Measurements from ENCODE around the gene BLID. TPM values are rescaled to one million over a fixed set of nuclear protein-coding genes. Genes with fewer than 3 reads are reported as not detected.

The BLID gene
- total RNA-seq, 1 donor from 2014 or later = not detected

DNA sequence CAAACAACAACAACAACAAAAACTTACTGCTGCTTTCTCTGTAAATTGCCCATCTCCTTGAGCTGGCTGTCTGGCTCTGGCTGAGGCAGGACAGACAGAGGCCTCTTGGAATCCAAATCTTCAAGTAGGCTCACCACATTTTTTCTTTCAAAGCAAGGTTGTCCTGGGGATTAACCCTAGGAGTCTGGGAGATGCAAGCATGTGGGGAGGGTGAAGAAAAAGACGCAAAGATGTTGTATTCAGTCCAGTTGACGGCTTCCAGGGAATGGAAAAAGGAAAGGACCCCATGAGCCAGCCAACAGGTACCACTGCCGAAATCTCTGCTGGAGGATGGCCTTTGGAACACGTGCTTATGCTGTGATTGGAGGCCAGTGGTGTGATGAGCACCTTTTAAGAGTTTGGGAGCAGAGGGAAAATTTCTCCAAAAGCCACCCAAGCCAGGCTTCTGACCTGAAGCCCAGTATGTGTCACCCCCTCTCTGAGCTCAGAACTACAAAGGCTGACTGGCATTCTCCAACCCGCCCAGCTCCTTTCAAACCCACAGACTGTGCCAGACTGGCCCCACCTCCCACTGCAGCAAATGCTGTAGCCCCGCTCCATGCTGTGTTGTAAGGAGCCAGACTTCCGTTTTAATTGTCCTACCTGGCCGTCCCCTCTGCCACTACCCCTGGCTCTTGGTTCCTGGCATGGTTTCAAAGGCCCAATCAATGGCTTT, 10.8 kb downstream of the BLID start:
- DNase-seq (ENCODE audit: low read depth) = no peak

DNA sequence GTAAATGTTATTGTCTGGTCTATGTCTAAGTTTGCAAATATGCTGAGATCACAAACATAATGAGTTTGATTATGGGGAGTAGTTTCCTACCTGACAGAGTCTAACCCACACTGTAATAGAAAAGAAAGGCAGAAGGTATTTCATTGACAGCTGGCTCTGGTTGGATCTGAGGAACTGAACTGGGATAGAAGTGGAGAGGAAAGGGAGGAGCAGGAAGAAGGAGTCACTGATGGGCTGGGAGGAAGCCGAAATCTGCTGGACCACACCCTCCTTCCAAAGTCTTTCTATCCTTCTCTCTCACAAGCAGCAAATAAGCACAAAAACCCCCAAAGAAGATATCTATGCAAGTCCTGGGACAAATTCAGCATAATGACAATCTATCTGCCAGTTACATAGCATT, 11.7 kb downstream of the BLID start:
- no peak for DNase-seq (ENCODE audit: low read depth)

DNA sequence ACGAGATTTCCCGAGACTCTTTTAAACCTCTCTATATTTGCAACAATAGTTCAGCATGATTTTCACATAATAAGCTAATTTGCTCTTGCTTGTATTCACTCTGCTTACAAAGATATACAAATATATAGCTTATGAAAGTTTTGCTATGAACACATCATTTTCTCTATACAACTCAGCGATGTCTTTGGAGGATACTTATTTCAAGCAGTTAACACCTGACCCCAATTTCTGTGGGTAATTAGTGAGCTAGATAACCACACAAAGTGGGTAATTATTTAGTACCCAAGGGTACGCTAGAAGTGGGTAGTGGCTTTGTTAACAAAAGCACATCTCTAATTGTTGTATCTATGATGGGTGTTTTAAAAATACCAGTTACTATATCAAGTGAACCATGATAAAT, 12.3 kb downstream of the BLID start:
- no peak for DNase-seq (ENCODE audit: low read depth)

DNA sequence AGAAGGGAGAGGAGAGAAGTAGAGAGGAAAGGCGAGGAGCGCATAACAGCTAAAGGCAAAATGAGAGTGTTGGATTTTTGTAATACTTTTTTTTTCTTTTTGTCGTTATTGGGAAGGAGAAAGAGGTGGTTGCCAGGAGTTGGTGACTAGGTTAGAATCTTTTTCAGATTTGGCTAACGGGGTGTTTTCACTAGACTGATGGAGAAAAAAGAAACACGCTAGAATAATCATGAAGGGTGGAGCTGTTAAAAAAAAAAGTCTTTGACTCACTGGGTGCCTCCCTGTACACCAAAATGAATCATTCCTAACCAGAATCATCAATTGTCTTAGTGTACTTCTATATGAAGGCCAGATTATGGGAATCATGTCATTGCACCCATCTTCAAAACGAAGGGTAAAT, 12.7 kb downstream of the BLID start:
- no peak for DNase-seq (ENCODE audit: low read depth)

DNA sequence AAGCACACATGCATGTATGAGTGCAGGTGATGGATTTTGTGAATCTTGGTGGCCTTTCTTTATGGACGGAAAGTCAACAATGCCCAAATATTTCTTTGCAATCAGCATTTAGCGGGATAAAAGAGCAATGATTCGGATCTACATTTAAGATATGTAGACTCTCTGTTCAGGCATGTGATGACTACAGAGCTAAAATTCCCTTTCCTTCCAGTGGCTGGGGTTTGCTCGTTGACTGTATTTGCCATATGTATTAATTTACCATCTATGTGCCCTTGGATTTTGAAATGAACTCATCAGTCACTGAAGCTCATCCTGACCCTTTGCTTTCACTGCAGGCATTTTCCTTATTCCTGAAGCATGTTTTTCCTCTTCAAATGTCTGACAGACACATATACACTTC, 13.6 kb downstream of the BLID start:
- no peak for DNase-seq (ENCODE audit: low read depth)

DNA sequence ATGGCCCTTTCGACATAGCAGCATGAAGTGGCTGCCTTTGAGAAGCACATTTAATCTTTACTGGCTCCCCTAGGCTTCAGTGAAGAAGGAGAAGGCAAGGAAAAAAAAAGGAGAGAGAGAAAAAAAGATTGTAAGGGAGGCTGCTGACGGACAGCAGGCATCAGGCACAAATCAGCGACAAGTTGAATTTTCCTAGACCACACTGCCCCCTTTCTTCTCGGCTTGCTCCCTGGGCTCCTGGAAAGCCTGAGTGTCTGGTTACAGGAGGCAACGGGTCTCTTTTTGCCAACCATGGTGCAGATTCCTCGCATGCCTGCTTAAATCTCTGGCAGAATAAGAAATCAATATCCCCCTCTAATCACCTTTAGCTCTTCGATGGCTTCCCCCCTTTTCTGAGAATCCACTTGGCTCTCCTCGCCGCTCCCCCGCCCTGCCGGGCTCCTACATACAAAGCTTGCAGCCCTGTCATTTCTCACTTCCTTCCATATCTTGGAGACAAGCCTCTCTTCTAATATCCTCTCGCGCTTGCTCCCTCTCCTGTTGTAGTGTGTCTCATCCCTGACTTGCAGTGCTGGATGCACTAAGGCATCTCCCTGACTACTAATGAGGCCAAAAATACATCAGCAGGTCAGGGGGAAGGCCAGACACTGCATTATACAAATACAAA, 14.3 kb downstream of the BLID start:
- peak; percentile 56 for DNase-seq (ENCODE audit: low read depth)

DNA sequence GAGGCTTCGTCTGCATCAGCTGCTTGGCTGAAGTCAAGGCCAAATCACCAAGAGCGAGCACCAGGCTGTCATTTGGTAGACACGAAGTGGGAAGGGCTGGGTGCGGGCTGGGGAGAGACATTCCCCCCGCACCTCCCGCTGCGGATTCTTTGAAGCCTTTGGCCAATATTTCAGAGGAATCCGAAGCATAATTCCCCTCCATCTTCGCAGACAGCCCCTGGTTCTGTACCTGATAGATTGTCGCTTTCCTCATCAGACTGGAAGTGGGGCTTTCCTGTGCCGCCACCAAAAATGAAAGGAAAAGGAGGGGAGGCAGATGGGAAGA, 15.3 kb downstream of the BLID start:
- DNase-seq (ENCODE audit: low read depth) = no peak

DNA sequence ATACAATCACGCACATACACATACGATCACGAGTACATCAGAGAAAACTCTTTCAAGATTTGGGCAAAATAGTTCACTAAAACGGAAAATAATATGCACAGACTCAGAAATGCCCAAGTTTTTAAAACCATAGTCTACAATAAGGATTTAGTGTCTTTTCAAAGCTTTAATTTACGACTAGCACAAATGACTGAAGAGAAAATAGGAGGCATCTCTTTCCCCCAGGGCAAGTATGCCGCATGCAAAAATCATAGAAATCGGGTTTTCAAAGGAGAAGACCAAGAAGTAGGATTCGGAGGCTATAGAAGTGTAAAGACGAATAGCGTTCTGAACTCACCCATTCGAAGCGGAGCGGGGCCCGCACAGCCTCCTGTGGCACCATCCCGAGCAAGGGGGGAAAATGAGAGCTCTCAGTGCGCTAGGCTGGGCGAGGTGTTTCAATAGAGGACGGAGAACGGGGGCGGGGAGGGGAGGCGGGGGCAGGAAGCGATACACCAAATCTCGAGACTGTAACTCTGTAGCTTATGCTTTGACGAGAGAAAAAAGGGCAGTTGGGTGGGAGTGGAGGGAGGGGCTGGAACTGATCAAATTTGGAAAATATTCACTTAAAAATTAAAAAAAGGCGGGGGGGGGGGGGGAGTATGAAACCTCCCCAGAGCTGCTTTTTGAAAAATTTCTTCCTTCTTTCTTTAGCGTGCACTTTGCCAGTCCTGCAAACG, 15.8 kb downstream of the BLID start:
- DNase-seq (ENCODE audit: low read depth) = no peak

DNA sequence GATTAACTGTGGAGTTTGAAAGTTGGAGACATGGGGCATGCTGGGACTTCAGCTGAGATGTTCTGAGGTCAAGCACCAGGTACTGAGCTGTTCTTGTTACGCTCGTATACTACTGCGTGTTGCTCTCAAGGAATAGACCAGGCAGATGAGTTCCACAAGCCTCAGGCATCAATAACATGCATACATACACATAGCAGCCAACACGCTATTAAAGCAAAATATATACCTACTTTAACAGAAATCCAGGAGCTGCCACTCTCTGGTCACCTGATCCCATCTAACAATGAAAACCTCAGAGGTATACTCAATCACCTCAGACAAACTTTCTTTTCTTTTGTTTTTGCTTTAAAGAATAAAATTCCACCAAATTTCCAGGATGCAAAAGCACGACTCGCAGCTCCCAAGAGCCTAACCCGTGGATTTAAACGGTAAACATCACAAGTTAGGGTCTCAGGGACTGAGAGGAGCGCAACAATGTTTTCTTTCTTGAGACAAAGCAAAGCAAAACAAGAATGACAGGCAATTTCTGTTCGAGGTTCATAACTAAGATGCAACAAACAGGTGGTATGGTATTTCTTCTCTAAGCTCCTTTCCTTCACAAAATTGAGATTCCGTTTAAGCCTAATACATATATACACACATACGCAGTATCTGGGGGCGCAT, 16.5 kb downstream of the BLID start:
- no peak for DNase-seq (ENCODE audit: low read depth)

DNA sequence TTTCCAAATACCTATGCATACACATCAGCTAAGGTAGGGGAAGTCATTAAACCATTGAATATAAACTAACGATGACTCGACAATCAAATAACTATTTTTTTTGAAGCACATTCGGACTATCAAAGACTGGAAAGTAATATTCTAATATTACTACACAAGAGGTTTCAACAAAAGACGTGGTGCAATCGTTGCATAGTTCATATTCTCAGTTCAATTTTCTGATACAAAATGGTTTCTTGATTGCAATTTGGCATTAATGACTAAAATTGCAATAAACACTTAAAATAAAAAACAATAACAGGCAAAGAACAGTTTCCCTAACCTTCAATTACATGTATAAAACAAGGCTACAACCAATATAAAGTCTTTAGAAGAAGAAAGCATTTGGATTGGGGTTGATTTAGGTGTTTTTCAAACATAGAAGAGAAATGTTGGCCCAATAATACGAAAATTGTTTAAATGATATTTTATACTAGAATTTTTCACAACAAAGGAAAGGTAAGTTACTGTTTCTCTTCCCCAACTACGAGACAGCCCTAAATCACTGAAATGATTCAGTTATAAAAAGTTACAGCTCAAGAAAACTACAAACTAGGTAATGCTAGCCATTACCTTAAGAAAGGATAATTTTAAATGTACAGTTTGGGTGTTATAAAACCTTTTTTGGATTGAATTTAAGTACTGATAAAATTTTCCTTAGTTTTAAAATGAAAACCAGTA, 17.6 kb downstream of the BLID start:
- DNase-seq (ENCODE audit: low read depth) = no peak

DNA sequence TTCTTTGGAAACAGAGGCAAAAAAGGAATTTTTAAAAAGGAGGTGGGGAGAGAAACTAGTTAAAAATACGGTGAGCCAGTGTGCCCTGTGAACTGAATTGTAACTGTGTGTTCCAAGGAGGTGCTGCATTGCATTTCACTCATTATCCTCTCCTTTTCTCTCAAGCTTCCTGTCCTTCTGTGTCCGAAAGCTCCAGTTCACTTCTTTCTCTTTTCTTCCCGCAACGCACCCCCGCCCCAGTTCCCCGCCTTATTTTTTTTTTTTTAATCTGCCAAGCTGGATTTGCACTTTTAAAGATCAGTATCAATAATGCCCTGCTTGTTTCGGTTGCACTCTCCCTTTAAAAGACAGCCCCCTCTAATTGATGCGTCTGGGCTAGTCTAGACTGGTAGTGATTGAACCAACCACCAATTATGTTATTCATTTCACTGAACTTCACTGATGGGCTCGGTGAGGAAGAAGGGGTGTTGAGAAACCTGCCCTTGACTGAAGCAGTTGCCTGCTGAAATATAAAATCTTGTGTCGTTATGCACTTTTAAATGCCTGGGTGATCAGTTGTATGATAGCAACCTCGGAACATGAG, 18.5 kb downstream of the BLID start:
- DNase-seq (ENCODE audit: low read depth) = no peak

DNA sequence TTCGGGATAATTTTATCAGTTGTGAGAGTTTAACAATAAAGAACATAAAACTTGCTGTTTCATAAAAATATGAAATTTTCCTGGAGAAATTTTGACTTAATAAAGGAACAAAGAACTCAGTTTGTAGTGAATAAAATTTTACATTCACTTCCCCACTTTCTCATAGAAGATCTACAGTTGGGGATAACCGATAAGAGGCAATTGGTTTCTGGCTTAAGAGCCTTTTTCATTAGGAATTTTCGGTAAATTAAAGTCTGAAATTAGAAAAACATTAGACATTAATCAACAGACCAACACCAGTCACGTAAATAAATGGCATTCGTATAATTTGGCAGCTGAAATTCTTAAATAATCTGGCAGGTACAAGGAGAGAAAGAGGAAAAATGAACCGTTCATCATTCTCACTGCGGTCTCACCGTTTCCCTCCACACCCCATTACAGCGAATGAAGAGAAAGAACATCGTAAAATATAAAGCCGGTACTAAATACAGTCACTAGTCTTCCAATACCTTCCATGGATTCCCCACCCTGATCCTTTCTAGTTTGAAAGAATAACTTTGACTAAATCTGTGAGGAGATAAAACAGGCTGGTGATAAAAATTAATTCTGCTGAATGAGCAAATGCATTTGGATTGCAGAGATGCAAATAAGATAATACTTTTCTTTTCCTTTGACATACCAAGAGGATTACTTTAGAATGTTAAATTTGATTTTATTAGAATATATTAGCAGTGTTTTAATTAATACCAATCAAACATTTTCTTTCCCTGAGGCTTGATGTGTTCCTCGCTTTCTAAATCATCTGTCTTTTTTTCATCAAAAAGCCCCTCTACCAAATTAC, 19.5 kb downstream of the BLID start:
- no peak for DNase-seq (ENCODE audit: low read depth)

DNA sequence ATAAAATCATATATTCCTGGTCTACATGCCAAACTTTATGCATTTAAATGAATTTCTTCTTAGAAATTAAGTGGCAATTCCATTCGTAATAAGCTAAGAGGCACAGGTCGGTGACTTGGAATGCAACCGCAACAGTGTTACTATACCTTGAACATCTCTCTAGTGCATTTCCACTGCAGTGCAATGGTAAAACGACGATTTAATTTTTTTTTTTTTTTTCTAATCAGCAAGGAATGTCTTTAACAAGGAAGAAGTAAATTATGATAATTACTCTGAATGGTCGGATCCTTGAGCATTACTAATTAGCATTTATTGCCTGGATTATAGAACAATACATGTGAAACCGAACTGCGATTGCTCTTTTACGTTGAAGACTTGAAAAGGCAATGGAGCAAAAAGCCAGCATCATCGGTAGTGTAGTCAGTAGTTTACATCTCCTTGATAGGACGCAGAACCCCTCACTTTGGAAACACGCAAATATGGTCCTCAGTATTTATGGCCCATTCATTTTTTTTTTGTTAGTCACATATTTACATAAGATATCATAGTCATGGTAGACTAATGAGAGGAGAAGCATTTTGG, 20.2 kb downstream of the BLID start:
- DNase-seq (ENCODE audit: low read depth) = no peak

DNA sequence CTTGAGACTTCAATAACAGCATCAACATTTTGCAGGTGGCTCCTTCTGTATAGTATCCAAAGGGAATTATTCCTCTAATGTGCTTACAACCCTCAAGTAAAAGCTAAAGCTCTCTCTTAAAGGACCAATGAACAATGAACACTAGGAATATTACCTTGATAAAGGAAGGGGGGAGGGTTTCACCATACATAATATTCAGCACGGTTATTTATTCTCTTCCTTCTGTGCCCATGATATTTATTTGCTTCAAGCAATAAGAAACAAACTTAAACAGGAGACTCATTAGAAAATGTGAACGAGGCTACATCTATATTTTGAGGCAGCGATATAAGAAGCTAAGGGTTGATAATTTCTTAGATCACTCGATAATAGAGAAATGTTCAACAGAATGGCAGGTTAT, 21.2 kb downstream of the BLID start:
- DNase-seq (ENCODE audit: low read depth) = no peak

DNA sequence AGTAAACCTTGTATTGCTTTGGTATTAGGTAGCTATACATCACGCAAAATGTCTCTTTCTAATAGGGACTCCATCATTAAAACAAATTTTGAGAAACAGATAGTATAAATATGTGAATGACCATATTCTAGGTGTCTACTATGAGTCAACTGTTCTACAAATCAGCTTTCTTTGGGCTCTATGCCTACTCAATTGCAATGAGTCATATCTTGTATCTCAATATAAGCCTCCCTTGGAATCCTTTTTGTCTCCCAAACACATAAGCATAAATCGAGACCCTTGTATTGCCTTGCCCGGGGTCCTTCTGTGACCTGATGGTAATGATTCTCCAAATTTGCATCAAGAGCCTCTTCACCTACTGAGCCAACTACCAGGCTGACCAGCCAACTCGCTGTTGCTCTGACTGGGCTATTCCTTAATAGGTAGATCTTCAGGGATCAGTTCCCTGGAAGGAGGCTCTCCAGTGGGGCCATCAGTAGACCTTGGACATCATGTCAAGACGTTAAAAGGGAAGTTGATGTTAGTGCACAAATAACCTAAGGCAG, 22.2 kb downstream of the BLID start:
- no peak for DNase-seq (ENCODE audit: low read depth)

DNA sequence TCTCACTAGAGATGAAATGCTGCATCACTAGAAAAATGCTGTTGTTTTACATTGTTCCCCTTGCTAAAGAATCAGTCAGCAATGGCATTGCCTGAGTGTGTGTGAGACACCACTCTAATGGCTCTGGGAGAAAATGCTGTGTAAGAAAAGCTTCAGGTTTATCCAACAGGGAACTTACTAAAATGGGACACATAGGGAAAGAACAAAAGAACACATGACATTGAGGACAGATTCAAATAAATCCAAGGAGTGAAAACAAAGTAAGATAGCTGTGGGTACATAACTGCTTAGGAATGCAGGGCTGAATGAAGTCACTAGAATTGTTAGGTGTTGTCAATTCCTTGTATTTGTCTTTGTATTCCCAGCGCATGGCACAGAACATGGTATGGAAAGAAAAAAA, 24.2 kb downstream of the BLID start:
- DNase-seq (ENCODE audit: low read depth) = no peak

DNA sequence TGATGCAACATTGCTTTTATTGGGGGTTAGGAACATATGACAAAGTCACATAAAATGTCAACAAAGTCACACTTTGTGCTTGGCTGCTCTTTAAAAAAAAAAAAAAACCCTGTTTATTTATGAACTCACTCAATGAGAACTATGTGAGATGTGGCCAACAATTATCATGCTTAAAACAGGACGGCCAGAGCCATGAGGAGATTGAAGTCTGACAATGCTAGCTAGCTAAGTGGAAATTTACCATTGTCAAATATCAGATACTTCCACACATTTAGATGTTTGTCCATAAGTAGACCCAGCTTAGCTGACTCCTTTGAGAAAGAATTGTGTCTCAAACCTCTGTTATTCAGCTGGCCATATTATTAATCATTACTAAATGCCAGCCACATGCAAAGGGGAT, 26.9 kb downstream of the BLID start:
- DNase-seq (ENCODE audit: low read depth) = peak; percentile 56

DNA sequence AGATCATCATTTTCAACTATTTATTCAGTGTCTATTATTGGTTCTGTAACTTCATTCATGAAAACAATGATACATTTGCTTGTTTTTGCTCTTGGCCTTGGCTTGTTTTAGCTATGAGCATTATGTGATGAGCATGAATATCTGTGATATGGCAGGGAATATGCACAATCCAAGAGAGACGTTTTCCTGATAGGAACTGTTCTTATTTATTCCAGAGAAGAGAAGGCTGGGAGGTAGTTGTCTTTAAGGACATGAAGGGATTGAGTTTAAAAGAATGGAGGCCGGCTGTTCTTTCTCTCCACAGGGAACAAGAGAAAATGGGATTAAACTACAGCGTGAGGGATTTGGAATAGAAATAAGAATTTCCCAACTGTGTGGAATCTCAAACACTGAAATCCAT, 30.3 kb downstream of the BLID start:
- no peak for DNase-seq (ENCODE audit: low read depth)

DNA sequence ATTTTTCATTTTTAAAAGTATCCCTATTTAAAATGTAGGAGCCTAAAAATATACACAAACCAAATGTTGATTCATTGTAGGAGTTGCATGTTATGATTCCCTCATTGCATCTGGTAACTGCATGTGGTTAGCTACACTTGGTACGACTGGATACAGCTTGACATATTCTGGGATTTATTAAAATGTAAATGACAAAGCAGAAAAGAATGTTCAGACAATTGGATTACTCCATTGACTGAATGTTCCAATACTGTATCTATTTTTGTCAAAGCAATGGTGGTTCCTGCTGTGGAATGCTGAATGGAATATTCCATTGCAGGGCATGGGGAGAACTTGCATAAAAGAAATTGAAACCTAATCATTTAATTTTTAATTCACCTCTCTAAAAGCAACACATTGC, 30.8 kb downstream of the BLID start:
- peak; percentile 55 for DNase-seq (ENCODE audit: low read depth)

DNA sequence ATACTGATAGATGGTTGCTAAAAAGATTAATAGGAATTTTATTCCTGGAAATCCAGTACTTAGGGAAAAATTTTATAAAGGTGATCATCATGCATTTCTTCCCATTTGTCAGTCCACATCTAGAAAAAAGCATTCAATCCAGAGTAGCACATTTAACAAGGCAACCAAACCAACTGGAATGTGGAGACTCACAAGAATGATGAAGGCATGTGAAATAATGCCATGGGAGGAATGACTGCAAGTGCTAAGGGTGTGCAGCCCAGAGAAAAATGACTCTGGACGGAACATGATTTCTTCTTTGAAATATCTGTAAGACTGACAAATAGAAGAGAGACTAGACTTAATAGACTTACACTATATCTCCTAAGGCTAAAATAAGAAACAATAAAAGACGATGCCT, 33.8 kb downstream of the BLID start:
- no peak for DNase-seq (ENCODE audit: low read depth)
